HCT116 (cell line): ENCODE measurements around the gene UGGT2. TPM values are rescaled to one million over a fixed set of nuclear protein-coding genes. Genes with fewer than 3 reads are reported as not detected.

ENCODE experiments used
- ATAC-seq: fragments of 200-7000 bp; cut with Tn5 transposase; 2 replicates; pipeline ENCODE4 v1.9.1; 2020; ENCODE audit warnings: mild to moderate bottlenecking, moderate library complexity
- BruUV-seq: library from RNA; stranded (reverse); fragments of 400-500 nt; replicated peaks from 2 replicates; lab custom pipeline; 2021; lab: Mats Ljungman, UMichigan
- CTCF ChIA-PET: fragments of 300-600 bp; sonication (Branson Sonifier 250); formaldehyde crosslinking; loops from one replicate; lab custom pipeline; 2021; ENCODE audit warnings: antibody characterized with exemption; lab: Charles Lee
- POLR2A ChIA-PET: fragments of 300-600, 350-600 bp; sonication (Branson Sonifier 250); formaldehyde crosslinking; loops from one replicate; lab custom pipeline; 2021; ENCODE audit warnings: antibody characterized with exemption; lab: Charles Lee
- RAD21 ChIA-PET, 2 experiments: fragments of 300-600 bp; sonication (Branson Sonifier 250); formaldehyde crosslinking; loops; one replicate each; lab custom pipeline; 2023; ENCODE audit warnings: low total read pairs in 2 of 2; ENCODE audit not compliant: uncharacterized antibody in 2 of 2, unreplicated experiment in 2 of 2, low non-redundant PET in 1 of 2; lab: Charles Lee
- DNase-seq: peaks from one replicate; pipeline ENCODE4 v3.0.0-alpha.2; 2010; ENCODE audit warnings: low read depth, low spot score
- H2AFZ ChIP-seq: fragments of 200-600 bp; shearing (Covaris generic), sonication (generic); 2 replicates; pipeline ENCODE4 v1.6.1; 2017; ENCODE audit warnings: low read depth, mixed run types, mixed read lengths, antibody characterized with exemption, low read length; ENCODE audit not compliant: poor library complexity, severe bottlenecking
- H3K27ac ChIP-seq: 2 replicates; pipeline ENCODE4 v1.5.1; 2012; ENCODE audit warnings: low read depth, low read length
- H3K27me3 ChIP-seq: fragments of 200-600 bp; sonication (generic); 2 replicates; pipeline ENCODE4 v1.6.1; 2016; ENCODE audit warnings: mixed run types, low read length, mixed read lengths; ENCODE audit not compliant: insufficient read depth
- H3K36me3 ChIP-seq, 2 experiments: fragments of 200-500 bp in 1 of 2; fragments of 200-600 bp in 1 of 2; sonication (Bioruptor generic) in 1 of 2; sonication (generic) in 1 of 2; 2 replicates each; pipeline versions ENCODE4 v1.5.1 to v1.6.1; 2014 to 2016; ENCODE audit warnings: low read length in 2 of 2, inconsistent platforms in 1 of 2, mixed read lengths in 1 of 2, mixed run types in 1 of 2; ENCODE audit not compliant: insufficient read depth in 2 of 2, control insufficient read depth in 1 of 2
- H3K4me1 ChIP-seq, 2 experiments: fragments of 200-600 bp in 1 of 2; sonication (generic) in 1 of 2; 2 replicates each; pipeline versions ENCODE4 v1.5.1 to v1.6.1; 2012 to 2017; ENCODE audit warnings: low read length in 2 of 2, inconsistent platforms in 1 of 2, mild to moderate bottlenecking in 1 of 2, mixed read lengths in 1 of 2, mixed run types in 1 of 2, moderate library complexity in 1 of 2; ENCODE audit not compliant: insufficient read depth in 2 of 2, control insufficient read depth in 1 of 2
- H3K4me2 ChIP-seq: fragments of 200-600 bp; sonication (generic); 2 replicates; pipeline ENCODE4 v1.6.1; 2017; ENCODE audit warnings: mixed run types, low read length, mixed read lengths
- H3K4me3 ChIP-seq, 2 experiments: fragments of 200-600 bp in 1 of 2; sonication (generic) in 1 of 2; replicated peaks in 1 of 2; 2 replicates each; pipeline ENCODE4 v1.5.1; 2011 to 2016; ENCODE audit warnings: low read length in 2 of 2, control low read depth in 1 of 2, low read depth in 1 of 2, mild to moderate bottlenecking in 1 of 2, mixed read lengths in 1 of 2, mixed run types in 1 of 2
- H3K79me2 ChIP-seq: fragments of 200-600 bp; sonication (generic); 2 replicates; pipeline ENCODE4 v1.6.1; 2017; ENCODE audit warnings: mild to moderate bottlenecking, mixed run types, low read length, moderate library complexity, mixed read lengths; ENCODE audit not compliant: insufficient read depth
- H3K9ac ChIP-seq: fragments of 200-600 bp; sonication (generic); 2 replicates; pipeline ENCODE4 v1.6.1; 2016; ENCODE audit warnings: low read length, mixed read lengths
- H3K9me2 ChIP-seq: fragments of 200-600 bp; sonication (generic), shearing (Covaris generic); 2 replicates; pipeline ENCODE4 v1.6.1; 2017; ENCODE audit warnings: mixed run types, mild to moderate bottlenecking, moderate library complexity; ENCODE audit not compliant: insufficient read depth
- H3K9me3 ChIP-seq, 2 experiments: fragments of 200-500 bp in 1 of 2; fragments of 200-600 bp in 1 of 2; sonication (Bioruptor generic) in 1 of 2; sonication (generic) in 1 of 2; 2 replicates each; pipeline ENCODE4 v1.6.1; 2014 to 2017; ENCODE audit warnings: low read length in 2 of 2, mixed read lengths in 2 of 2, inconsistent platforms in 1 of 2, low read depth in 1 of 2, mild to moderate bottlenecking in 1 of 2, mixed run types in 1 of 2, moderate library complexity in 1 of 2; ENCODE audit not compliant: control insufficient read depth in 1 of 2, insufficient read depth in 1 of 2
- H4K20me1 ChIP-seq: fragments of 200-600 bp; sonication (generic), shearing (Covaris generic); 2 replicates; pipeline ENCODE4 v1.6.1; 2017; ENCODE audit warnings: mixed run types, mild to moderate bottlenecking, moderate library complexity; ENCODE audit not compliant: insufficient read depth
- EGR1 ChIP-seq: IDR thresholded peaks from 2 replicates; pipeline ENCODE4 v1.6.1; 2012; ENCODE audit warnings: low read depth
- ELF1 ChIP-seq: IDR thresholded peaks from 2 replicates; pipeline ENCODE4 v1.6.1; 2012; ENCODE audit warnings: low read depth, borderline replicate concordance
- EZH2phosphoT487 ChIP-seq: fragments of 200-600 bp; IDR thresholded peaks from 2 replicates; pipeline ENCODE4 v1.6.1; 2018; ENCODE audit warnings: antibody characterized with exemption, borderline replicate concordance
- JUND ChIP-seq: IDR thresholded peaks from 2 replicates; pipeline ENCODE4 v1.6.1; 2012
- POLR2A ChIP-seq: IDR thresholded peaks from 2 replicates; pipeline ENCODE4 v1.7.0; 2011; ENCODE audit warnings: borderline replicate concordance; ENCODE audit not compliant: insufficient read depth, insufficient read length; ENCODE audit errors: extremely low read depth
- SIN3A ChIP-seq: IDR thresholded peaks from 2 replicates; pipeline ENCODE4 v1.6.1; 2012; ENCODE audit warnings: low read depth
- SP1 ChIP-seq: IDR thresholded peaks from 2 replicates; pipeline ENCODE4 v1.6.1; 2012; ENCODE audit warnings: low read depth
- intact Hi-C: fragments of 100-400 bp; cut with micrococcal nuclease; formaldehyde crosslinking; loops from 2 replicates; pipeline ENCODE4 v1.10.0; 2022
- total RNA-seq: library from RNA; stranded (reverse); gene quantifications from one replicate; pipeline ENCODE4 v1.2.1, GENCODE V29; 2021; ENCODE audit not compliant: unreplicated experiment
- TF ChIP-seq, protein P1 (sequence below), 3 experiments: fragments of 200-600 bp in 1 of 3; sonication (generic) in 1 of 3; IDR thresholded peaks in 2 of 3; conservative IDR thresholded peaks in 1 of 3; 2 replicates each; pipeline ENCODE4 v1.5.1; 2012 to 2017; ENCODE audit warnings: low read depth in 2 of 3, low read length in 2 of 3, antibody characterized with exemption in 1 of 3, borderline replicate concordance in 1 of 3, control low read depth in 1 of 3, mild to moderate bottlenecking in 1 of 3, mixed read lengths in 1 of 3, mixed run types in 1 of 3, moderate library complexity in 1 of 3; ENCODE audit not compliant: insufficient read depth in 1 of 3
- TF ChIP-seq, protein P2 (sequence below): IDR thresholded peaks from 2 replicates; pipeline ENCODE4 v1.6.1; 2012

Gene UGGT2
- total RNA-seq, 1 experiment from 2014 or later: 27.1 TPM

DNA sequence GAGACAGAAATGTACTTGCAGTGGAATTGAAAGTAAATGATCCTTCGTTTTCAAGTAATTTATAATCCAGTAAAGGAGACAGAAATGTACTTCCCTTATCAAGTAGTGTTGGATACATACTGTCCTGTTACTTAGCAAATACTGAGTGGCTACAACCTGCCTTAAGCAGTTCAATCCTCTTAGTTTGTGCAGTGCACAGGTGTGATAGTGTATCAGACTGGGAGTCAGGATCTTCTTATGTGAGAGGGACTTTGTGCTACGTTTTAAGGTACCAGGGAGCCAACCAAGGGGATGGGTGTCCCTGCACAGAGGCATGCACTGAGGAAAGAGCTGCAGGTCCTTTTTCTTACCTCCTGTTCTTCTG is 265.1 kb downstream of the UGGT2 start:
- Histone ChIP-seq H3K27me3 (no peaks in the 10 kb centered on the region), H3K79me2 (no peaks in the 10 kb centered on the region), H3K4me1 (peaks cover 11 to 14% of the 10 kb centered on the region in 2 experiments), H2AFZ (no peak overlapping the region), H3K27ac (no peak overlapping the region), H4K20me1 (no peaks in the 10 kb centered on the region), H3K9me2 (no peaks in the 10 kb centered on the region), H3K9ac (no peak overlapping the region), H3K36me3 (peaks cover 0 to 3% of the 10 kb centered on the region in 2 experiments; a peak in 1 of 4 replicates), H3K4me3 (no peak overlapping the region), H3K9me3 (no peaks in the 10 kb centered on the region), H3K4me2 (no peak overlapping the region)
- no peak for DNase-seq
- RAD21 ChIA-PET: no interaction called here
- intact Hi-C loops: no loop called here
- BruUV-seq: no TSS peak
- TF ChIP-seq, protein P1, sequence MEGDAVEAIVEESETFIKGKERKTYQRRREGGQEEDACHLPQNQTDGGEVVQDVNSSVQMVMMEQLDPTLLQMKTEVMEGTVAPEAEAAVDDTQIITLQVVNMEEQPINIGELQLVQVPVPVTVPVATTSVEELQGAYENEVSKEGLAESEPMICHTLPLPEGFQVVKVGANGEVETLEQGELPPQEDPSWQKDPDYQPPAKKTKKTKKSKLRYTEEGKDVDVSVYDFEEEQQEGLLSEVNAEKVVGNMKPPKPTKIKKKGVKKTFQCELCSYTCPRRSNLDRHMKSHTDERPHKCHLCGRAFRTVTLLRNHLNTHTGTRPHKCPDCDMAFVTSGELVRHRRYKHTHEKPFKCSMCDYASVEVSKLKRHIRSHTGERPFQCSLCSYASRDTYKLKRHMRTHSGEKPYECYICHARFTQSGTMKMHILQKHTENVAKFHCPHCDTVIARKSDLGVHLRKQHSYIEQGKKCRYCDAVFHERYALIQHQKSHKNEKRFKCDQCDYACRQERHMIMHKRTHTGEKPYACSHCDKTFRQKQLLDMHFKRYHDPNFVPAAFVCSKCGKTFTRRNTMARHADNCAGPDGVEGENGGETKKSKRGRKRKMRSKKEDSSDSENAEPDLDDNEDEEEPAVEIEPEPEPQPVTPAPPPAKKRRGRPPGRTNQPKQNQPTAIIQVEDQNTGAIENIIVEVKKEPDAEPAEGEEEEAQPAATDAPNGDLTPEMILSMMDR (IDR thresholded peaks at IDR 0.05 in 2 of 3, conservative IDR thresholded peaks at IDR 0.05 in 1 of 3; ENCODE audit: borderline replicate concordance in 1 of 3, insufficient read depth in 1 of 3, low read depth in 2 of 3, low read length in 2 of 3): no peak
- TF ChIP-seq POLR2A: no peak
- TF ChIP-seq SP1: no peak
- TF ChIP-seq, protein P2, sequence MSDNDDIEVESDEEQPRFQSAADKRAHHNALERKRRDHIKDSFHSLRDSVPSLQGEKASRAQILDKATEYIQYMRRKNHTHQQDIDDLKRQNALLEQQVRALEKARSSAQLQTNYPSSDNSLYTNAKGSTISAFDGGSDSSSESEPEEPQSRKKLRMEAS: no peak
- no peak for TF ChIP-seq EZH2phosphoT487
- no peak for TF ChIP-seq EGR1
- no peak for TF ChIP-seq JUND
- no peak for TF ChIP-seq ELF1
- TF ChIP-seq SIN3A: no peak
- TF ChIP-seq, all 23 proteins: peak for 0
- POLR2A ChIA-PET: no interaction called here
- no peak for ATAC-seq
- CTCF ChIA-PET: no interaction called here
